DND-41 (cell line): ENCODE measurements around the gene DDX56.

Experiments used
- CTCF ChIP-seq: IDR thresholded peaks from 2 replicates; pipeline ENCODE4 v1.5.1; 2012; ENCODE audit warnings: borderline replicate concordance, low read length, moderate library complexity, mild to moderate bottlenecking; ENCODE audit not compliant: poor library complexity, severe bottlenecking; ENCODE audit errors: extremely low read depth
- EZH2 ChIP-seq: IDR thresholded peaks from 3 replicates; pipeline ENCODE4 v1.6.1; 2012; ENCODE audit warnings: borderline replicate concordance, low read depth, mild to moderate bottlenecking, moderate library complexity, low read length, inconsistent platforms; ENCODE audit not compliant: severe bottlenecking

- TF ChIP-seq CTCF, result no peak
- no peak for TF ChIP-seq EZH2
Observed at GRCh38 chr7:44557485-44557884, 16.2 kb downstream of the DDX56 start.
